ENCODE measurements around the gene PLXNA2.
A peak's percentile ranks its signal among the peaks of the same experiment; 100 is the strongest.

PLXNA2 gene

DNA sequence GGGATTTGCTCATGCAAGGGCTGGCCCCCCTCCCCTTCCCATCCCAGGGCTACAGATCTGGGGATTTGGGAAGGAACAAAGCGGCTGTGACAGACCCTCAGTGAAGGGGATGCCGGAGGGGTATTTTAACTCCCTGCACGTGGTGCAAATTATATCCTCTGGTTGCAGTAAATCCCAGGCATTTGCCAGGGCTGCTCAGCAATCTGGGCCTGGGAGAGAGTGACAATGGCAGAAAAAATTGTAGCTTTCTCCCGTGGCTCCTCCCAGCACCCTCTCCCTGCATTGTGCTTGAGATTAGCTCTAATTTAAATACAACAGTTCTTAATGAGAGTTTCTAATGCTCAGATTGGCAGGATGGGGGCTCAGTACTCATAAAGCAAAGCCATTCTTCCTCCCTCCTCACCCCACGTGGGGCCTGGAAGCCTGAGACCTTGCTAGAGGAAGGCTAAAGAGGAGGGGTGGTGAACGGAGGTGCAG lies 203.3 kb downstream of the PLXNA2 start:
- DNase-seq (ENCODE audit: low spot score) = no peak
- TF ChIP-seq CTCF (IDR thresholded peaks at IDR 0.05; ENCODE audit: extremely low read depth, missing control alignments) = no peak

DNA sequence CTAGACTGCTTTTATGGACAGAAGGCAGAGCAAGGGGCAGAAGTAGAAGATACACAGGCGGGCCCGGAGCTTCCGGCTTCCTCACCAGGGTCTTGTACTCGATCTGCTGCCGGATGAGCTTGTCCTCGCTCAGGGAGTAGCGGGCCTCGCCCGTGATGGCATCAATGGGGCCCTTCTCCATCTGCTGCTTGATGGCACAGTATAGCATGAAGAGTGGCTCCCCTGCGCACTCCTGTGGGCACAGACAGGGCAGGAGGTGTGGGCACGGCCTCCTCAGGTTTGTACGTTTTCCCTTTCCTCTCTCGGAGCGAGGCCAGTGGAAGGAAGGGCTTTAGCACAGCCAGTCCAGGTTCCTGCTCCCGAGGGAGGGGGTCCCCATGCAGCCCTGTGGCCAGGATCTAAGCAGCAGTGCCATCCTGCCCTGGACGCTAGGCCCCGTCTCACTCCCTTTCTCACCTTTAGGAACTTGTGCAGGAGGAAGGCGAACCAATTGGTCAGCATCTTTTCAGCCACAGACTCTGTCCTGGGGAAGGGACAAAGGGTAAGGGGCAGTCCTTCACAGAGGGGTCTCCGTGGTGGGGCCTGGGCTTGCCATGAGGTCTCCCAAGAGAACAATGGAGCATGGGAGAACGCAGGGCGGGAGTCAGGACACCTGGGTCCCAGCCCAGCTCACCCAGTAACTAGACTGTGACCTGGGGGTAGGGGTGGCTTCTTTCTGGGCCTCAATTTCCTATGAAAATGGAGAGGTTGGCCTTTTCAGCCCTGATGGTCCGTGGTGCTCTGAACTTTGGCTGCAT lies 204.4 kb downstream of the PLXNA2 start:
- DNase-seq (ENCODE audit: low spot score) = no peak
- TF ChIP-seq CTCF (IDR thresholded peaks at IDR 0.05; ENCODE audit: extremely low read depth, missing control alignments) = no peak

GRCh38 chr1:208038303-208038702 lies 205.9 kb downstream of the PLXNA2 start:
- no peak for TF ChIP-seq CTCF (IDR thresholded peaks at IDR 0.05; ENCODE audit: extremely low read depth, missing control alignments)
- no peak for DNase-seq (ENCODE audit: low spot score)

DNA sequence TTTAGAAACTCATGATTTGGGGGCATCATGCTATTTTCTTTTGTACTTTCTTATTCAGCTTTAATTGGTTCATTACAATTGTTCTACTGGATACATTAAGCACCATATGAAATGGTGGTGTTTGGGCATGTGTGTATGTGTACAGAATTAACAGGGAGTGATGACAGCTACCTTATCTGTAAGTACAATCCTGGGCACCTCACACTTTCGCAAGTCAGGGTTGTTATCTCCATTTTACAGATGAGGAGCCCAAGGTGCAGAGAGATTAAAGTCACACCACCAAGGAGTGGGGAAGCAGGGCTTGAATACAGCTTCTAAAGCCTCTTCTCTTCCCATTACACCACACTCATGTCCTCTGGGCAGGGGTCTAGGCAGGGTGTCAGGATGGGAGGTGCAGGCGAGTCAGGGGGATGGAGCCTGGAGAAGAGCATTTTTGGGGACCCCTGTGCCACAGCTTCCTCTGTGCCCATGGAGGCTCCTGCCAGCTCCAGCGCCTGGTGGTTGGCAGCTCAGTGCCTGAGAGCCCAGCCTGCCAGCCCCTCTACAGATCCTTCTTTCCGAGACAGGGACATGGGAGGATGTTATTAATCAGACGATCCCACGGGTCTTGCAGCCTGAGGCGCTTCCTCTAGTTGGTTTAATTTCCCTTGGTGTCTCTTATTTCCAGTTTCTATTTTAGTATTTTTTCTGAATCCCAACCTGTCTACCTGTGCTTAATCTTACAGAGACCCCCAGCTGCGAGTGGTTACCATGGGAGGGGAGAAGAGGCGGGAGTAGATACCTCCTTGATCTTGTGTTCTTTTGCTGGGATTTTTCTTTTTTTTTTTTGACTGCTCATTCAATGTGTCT lies 207.0 kb downstream of the PLXNA2 start:
- DNase-seq (ENCODE audit: low spot score) = no peak
- no peak for TF ChIP-seq CTCF (IDR thresholded peaks at IDR 0.05; ENCODE audit: extremely low read depth, missing control alignments)

- peak; percentile 48 for DNase-seq (ENCODE audit: low spot score)
- peak; percentile 6 for TF ChIP-seq CTCF (IDR thresholded peaks at IDR 0.05; ENCODE audit: extremely low read depth, missing control alignments)
Measured at GRCh38 chr1:208036106-208036808, 207.9 kb downstream of the PLXNA2 start.

- no peak for TF ChIP-seq CTCF (IDR thresholded peaks at IDR 0.05; ENCODE audit: extremely low read depth, missing control alignments)
- DNase-seq (ENCODE audit: low spot score) = no peak
Measured at GRCh38 chr1:208034135-208034534, 210.0 kb downstream of the PLXNA2 start.
